Prostate gland (tissue), 2 donors: ENCODE results near the gene LMNA. TPM values are rescaled to one million over a fixed set of nuclear protein-coding genes. Genes with fewer than 3 reads are reported as not detected.

Experiments
- DNase-seq: peaks from one replicate; pipeline ENCODE4 v3.0.0-alpha.2; 2019; ENCODE audit warnings: low spot score
- H3K27ac ChIP-seq, 2 donors: fragments of 200-600 bp; sonication (generic); 2 replicates each; pipeline ENCODE4 v1.5.1; 2017 to 2019
- H3K27me3 ChIP-seq: fragments of 200-600 bp; sonication (generic); replicated peaks from 2 replicates; pipeline ENCODE4 v1.5.1; 2019; ENCODE audit not compliant: insufficient read depth
- H3K36me3 ChIP-seq, 2 donors: fragments of 200-600 bp; sonication (generic); 1 replicate in 1 of 2; 2 replicates in 1 of 2; pipeline versions ENCODE4 v1.5.1 to v1.8.1; 2017 to 2019
- H3K4me1 ChIP-seq: fragments of 200-600 bp; sonication (generic); replicated peaks from 2 replicates; pipeline ENCODE4 v1.5.1; 2019
- H3K4me3 ChIP-seq, 2 donors: fragments of 200-600 bp; sonication (generic); 2 replicates each; pipeline ENCODE4 v1.5.1; 2017 to 2019
- H3K9me3 ChIP-seq: fragments of 200-600 bp; sonication (generic); 2 replicates; pipeline ENCODE4 v1.5.1; 2017
- POLR2A ChIP-seq: fragments of 450-650 bp; IDR thresholded peaks from one replicate; pipeline ENCODE4 v1.6.1; 2016; ENCODE audit warnings: antibody characterized with exemption, mild to moderate bottlenecking
- POLR2AphosphoS5 ChIP-seq: sonication (generic); formaldehyde crosslinking; IDR thresholded peaks from one replicate; pipeline ENCODE4 v1.6.1; 2017; ENCODE audit warnings: antibody characterized with exemption
- WGBS: methylation state at CpG from one replicate; pipeline ENCODE4 v1.1.5; 2018; 5-methylcytosine and 5-hydroxymethylcytosine counted together
- intact Hi-C: fragments of 100-400 bp; cut with DNase I; formaldehyde crosslinking; loops from one replicate; pipeline ENCODE4 v1.14.2; 2022
- total RNA-seq, 2 donors: library from RNA; depleted of rRNA; stranded (reverse); fragments of >200 nt; gene quantifications; one replicate each; pipeline ENCODE4 v1.1.0, GENCODE V29; 2016
- TF ChIP-seq, protein P1 (sequence below), 4 experiments: fragments of 200-600 bp in 2 of 4; fragments of 450-650 bp in 2 of 4; sonication (generic) in 2 of 4; IDR thresholded peaks; 1 replicate in 3 of 4; 2 replicates in 1 of 4; pipeline ENCODE4 v1.5.1; 2016 to 2019; ENCODE audit warnings: antibody characterized with exemption in 4 of 4, mild to moderate bottlenecking in 2 of 4, moderate library complexity in 2 of 4

The LMNA gene
- total RNA-seq, 2 donors from 2014 or later, result 227 to 265 TPM

DNA sequence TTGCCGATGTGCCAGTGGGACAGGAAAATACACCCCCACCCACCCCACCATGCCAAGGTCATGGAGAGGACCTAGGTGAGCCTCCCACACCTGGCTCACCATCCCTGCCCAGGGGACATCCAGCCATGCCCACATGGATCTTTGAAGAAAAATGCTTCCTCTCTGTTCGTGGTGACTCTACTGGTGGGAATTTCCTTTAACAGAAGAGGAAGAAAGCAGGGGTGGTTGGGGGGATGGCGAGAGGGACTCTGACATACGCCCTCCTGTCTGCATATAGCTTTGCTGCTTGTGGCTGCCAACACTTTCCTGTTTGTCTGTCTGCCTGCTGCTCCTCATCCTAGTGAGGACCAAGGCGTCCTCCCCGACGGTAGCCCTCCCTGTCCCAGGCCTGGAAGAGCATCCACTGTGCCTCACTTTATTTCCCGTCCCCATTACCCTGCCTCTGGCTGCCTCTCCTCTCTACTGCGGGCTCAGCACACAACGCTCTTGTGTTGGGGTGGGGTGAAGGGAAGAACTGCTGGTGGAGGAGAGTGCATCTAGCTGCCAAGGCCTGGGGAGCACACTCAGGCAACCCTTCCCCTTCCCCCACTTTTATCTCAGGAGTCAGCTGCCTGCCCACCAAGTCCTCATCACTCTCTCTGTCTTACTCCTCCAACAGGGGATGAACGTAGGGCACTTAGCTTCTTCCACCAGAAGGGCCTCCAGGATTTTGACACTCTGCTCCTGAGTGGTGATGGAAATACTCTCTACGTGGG is 41.4 kb downstream of the LMNA start:
- intact Hi-C loops, result no loop called here
- no peaks in the 10 kb centered on the region for H3K27me3 ChIP-seq
- H3K36me3 ChIP-seq, result no peaks in the 10 kb centered on the region
- no peak overlapping the region for H3K27ac ChIP-seq
- TF ChIP-seq POLR2AphosphoS5 (no peak), POLR2A (no peak)
- TF ChIP-seq, protein P1, sequence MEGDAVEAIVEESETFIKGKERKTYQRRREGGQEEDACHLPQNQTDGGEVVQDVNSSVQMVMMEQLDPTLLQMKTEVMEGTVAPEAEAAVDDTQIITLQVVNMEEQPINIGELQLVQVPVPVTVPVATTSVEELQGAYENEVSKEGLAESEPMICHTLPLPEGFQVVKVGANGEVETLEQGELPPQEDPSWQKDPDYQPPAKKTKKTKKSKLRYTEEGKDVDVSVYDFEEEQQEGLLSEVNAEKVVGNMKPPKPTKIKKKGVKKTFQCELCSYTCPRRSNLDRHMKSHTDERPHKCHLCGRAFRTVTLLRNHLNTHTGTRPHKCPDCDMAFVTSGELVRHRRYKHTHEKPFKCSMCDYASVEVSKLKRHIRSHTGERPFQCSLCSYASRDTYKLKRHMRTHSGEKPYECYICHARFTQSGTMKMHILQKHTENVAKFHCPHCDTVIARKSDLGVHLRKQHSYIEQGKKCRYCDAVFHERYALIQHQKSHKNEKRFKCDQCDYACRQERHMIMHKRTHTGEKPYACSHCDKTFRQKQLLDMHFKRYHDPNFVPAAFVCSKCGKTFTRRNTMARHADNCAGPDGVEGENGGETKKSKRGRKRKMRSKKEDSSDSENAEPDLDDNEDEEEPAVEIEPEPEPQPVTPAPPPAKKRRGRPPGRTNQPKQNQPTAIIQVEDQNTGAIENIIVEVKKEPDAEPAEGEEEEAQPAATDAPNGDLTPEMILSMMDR (IDR thresholded peaks at IDR 0.05), result no peak
- no peak overlapping the region for H3K4me3 ChIP-seq
- H3K4me1 ChIP-seq, result peaks cover 4% of the 10 kb centered on the region
- 70% methylated on average over 12 of the region's 12 CpGs for WGBS
- DNase-seq, result no peak
- H3K9me3 ChIP-seq, result no peaks in the 10 kb centered on the region

DNA sequence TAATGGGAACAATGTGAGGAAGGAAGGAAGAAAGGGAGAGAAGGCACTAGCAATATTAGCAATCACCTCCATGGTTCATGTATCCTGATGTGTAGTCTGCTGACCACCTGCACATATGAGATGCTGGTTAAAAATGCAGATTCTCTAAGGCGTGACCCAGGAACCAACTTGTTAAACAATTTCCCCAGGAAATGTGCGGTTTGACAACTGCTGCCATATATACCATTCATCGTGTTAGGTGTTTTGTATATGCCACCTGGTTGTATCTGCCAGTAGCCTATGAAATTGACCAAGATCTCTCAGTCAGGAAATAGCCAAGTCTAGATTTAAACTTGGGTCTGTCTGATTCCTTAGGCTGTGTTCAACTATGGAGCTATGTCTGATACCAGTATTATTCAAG is 43.0 kb downstream of the LMNA start:
- H3K27ac ChIP-seq, result no peak overlapping the region
- DNase-seq, result no peak
- H3K9me3 ChIP-seq, result no peaks in the 10 kb centered on the region
- no peaks in the 10 kb centered on the region for H3K36me3 ChIP-seq
- intact Hi-C loops, result no loop called here
- TF ChIP-seq POLR2A (no peak), POLR2AphosphoS5 (no peak)
- TF ChIP-seq, protein P1 (IDR thresholded peaks at IDR 0.05), result no peak
- no peaks in the 10 kb centered on the region for H3K27me3 ChIP-seq
- H3K4me1 ChIP-seq, result peaks cover 4% of the 10 kb centered on the region
- H3K4me3 ChIP-seq, result no peak overlapping the region
- 90% methylated on average over 3 of the region's 3 CpGs for WGBS

DNA sequence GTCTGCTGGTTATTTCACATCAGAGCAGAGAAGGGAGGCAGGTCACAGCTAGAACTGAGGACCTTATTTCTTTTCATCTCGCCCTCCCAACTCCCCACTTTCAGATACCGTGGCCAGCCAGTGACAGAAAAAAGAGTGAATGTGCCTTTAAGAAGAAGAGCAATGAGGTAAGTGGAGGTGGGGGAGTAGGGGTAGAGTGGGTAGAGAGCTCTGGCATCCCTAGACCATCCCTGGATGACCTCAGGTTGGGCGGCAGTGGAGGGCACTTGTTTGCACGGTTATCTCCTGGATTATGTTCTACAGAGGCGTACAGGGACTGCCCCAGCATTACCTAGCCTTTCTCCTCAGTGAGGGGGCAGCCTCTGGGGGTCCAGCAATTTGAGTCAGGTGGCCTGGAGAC is 43.5 kb downstream of the LMNA start:
- no peaks in the 10 kb centered on the region for H3K27me3 ChIP-seq
- TF ChIP-seq POLR2AphosphoS5 (no peak), POLR2A (no peak)
- TF ChIP-seq, protein P1 (IDR thresholded peaks at IDR 0.05), result no peak
- WGBS, result 68% methylated on average over 5 of the region's 5 CpGs
- DNase-seq, result no peak
- H3K4me1 ChIP-seq, result peaks cover under 1% of the 10 kb centered on the region
- H3K27ac ChIP-seq, result no peak overlapping the region
- H3K9me3 ChIP-seq, result no peaks in the 10 kb centered on the region
- H3K4me3 ChIP-seq, result no peak overlapping the region
- intact Hi-C loops, result no loop called here
- H3K36me3 ChIP-seq, result no peaks in the 10 kb centered on the region

DNA sequence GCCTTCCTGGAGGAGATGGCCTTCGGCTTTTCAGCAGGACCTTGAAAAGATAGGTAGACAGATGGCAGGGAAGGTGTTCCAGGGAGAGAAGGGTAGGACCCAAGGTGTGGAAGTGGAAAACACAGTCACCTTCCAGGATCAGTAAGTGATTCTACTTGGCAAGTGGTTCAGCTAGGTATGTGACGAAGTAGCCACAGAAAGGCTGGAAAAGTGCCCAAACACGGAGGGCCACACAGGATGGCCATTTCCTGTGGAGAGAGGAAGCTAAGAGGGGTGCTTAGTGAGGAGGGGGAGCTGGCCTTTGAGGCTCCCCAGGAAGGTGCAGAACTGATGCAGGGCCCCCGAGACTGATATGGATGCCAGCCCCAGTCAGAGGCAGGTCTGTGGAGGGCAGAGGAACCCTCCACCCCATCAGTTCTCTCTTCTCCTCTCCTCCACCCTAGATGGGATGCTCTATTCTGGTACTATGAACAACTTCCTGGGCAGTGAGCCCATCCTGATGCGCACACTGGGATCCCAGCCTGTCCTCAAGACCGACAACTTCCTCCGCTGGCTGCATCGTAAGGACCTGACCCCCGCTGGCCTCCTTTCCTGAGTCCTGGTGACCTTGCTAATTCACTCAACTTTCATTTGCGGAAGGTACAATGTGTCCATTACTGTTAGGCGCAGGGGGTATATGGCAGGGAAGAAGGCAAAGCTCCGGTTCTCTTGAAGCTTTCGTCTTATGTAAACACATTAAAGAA is 45.7 kb downstream of the LMNA start:
- H3K4me1 ChIP-seq, result no peaks in the 10 kb centered on the region
- intact Hi-C loops, result no loop called here
- H3K27me3 ChIP-seq, result no peaks in the 10 kb centered on the region
- H3K4me3 ChIP-seq, result no peak overlapping the region
- TF ChIP-seq POLR2AphosphoS5, result no peak
- TF ChIP-seq POLR2A, result no peak
- TF ChIP-seq, protein P1 (IDR thresholded peaks at IDR 0.05), result no peak
- peak overlapping the region; percentile 46 to 60 for H3K27ac ChIP-seq
- no peaks in the 10 kb centered on the region for H3K36me3 ChIP-seq
- DNase-seq, result no peak
- WGBS, result 61% methylated on average over 13 of the region's 13 CpGs
- H3K9me3 ChIP-seq, result no peaks in the 10 kb centered on the region
